HepG2 (cell line): Measurements from ENCODE around the gene MAPK6. TPM values are rescaled to one million over a fixed set of nuclear protein-coding genes. Genes with fewer than 3 reads are reported as not detected.

Experiments
- ARID4A ChIP-seq: sonication (generic); formaldehyde crosslinking; IDR thresholded peaks from 2 replicates; pipeline ENCODE4 v1.5.0; 2020; ENCODE audit warnings: mild to moderate bottlenecking, missing genetic modification reagents, borderline replicate concordance
- ARNT2 ChIP-seq: sonication (generic); formaldehyde crosslinking; IDR thresholded peaks from 2 replicates; pipeline ENCODE4 v1.8.0; 2022; ENCODE audit warnings: mild to moderate bottlenecking, low read depth, missing genetic modification reagents, moderate library complexity
- CC2D1A ChIP-seq: sonication (generic); formaldehyde crosslinking; IDR thresholded peaks from 2 replicates; pipeline ENCODE4 v1.8.1; 2023; ENCODE audit warnings: mild to moderate bottlenecking, missing genetic modification reagents
- CCAR2 ChIP-seq: fragments of 200-400 bp; formaldehyde crosslinking; optimal IDR thresholded peaks from 2 replicates; pipeline ENCODE3; 2018; ENCODE audit warnings: low read depth, mild to moderate bottlenecking, low read length, moderate library complexity
- GABPA ChIP-seq, 2 experiments: IDR thresholded peaks; 2 replicates each; pipeline ENCODE4 v1.6.1; 2011 to 2016; ENCODE audit warnings: low read depth in 2 of 2, low read length in 1 of 2, missing biosample characterization in 1 of 2, missing genetic modification characterization in 1 of 2
- GABPB1 ChIP-seq: IDR thresholded peaks from 2 replicates; pipeline ENCODE4 v1.6.1; 2016; ENCODE audit warnings: mild to moderate bottlenecking, missing genetic modification reagents, moderate library complexity, missing compliant biosample characterization
- HCFC1 ChIP-seq: fragments of 150-350 bp; IDR thresholded peaks from 2 replicates; pipeline ENCODE4 v1.6.1; 2014; ENCODE audit warnings: low read depth, low read length
- HNF1B ChIP-seq: sonication (generic); formaldehyde crosslinking; IDR thresholded peaks from 2 replicates; pipeline ENCODE4 v1.5.1; 2020; ENCODE audit warnings: mild to moderate bottlenecking, moderate library complexity, missing genetic modification reagents
- KDM2A ChIP-seq: sonication (generic); formaldehyde crosslinking; IDR thresholded peaks from 2 replicates; pipeline ENCODE4 v1.4.0; 2020; ENCODE audit warnings: low read depth, missing genetic modification reagents, borderline replicate concordance
- MAF1 ChIP-seq: sonication (generic); formaldehyde crosslinking; IDR thresholded peaks from 2 replicates; pipeline ENCODE4 v1.5.0; 2020; ENCODE audit warnings: missing genetic modification reagents, borderline replicate concordance
- MIER2 ChIP-seq: IDR thresholded peaks from 2 replicates; pipeline ENCODE4 v1.6.1; 2016; ENCODE audit warnings: missing biosample characterization, missing genetic modification reagents
- NR2F6 ChIP-seq, 2 experiments: IDR thresholded peaks; 2 replicates each; pipeline ENCODE4 v1.6.1; 2016; ENCODE audit warnings: antibody characterized with exemption in 1 of 2, mild to moderate bottlenecking in 1 of 2
- SNAPC4 ChIP-seq: sonication (generic); formaldehyde crosslinking; IDR thresholded peaks from 2 replicates; pipeline ENCODE4 v1.4.0; 2020; ENCODE audit warnings: mild to moderate bottlenecking, missing genetic modification reagents
- TOE1 ChIP-seq: sonication (generic); formaldehyde crosslinking; IDR thresholded peaks from 2 replicates; pipeline ENCODE4 v1.4.0; 2020; ENCODE audit warnings: mild to moderate bottlenecking, missing genetic modification reagents
- XBP1 ChIP-seq: sonication (generic); formaldehyde crosslinking; IDR thresholded peaks from 2 replicates; pipeline ENCODE4 v1.5.0; 2020; ENCODE audit warnings: missing genetic modification reagents
- ZFP37 ChIP-seq: sonication (generic); formaldehyde crosslinking; IDR thresholded peaks from 2 replicates; pipeline ENCODE4 v1.4.0; 2020; ENCODE audit warnings: missing genetic modification reagents, borderline replicate concordance
- ZNF496 ChIP-seq: sonication (generic); formaldehyde crosslinking; IDR thresholded peaks from 2 replicates; pipeline ENCODE4 v1.8.1; 2023; ENCODE audit warnings: mild to moderate bottlenecking, moderate library complexity, missing genetic modification reagents; ENCODE audit not compliant: insufficient replicate concordance
- ZNF572 ChIP-seq: sonication (generic); formaldehyde crosslinking; IDR thresholded peaks from 2 replicates; pipeline ENCODE4 v1.5.1; 2020; ENCODE audit warnings: mild to moderate bottlenecking, missing genetic modification reagents
- polyA plus RNA-seq, 8 experiments: library from polyadenylated mRNA; depleted of rRNA in 3 of 8; stranded (reverse) in 7 of 8; unstranded in 1 of 8; fragments of >200 nt; fragmentation: Illumina TruSeq in 4 of 8; extraction: Trizol in 4 of 8; gene quantifications; 2 replicates each; pipeline versions ENCODE4 v1.2.1 to v1.2.3, GENCODE V29; 2011 to 2016; ENCODE audit warnings: low read depth in 4 of 8, missing spikeins in 1 of 8, mixed read lengths in 1 of 8; ENCODE audit not compliant: insufficient read depth in 1 of 8
- total RNA-seq, 5 experiments: library from RNA; depleted of rRNA; stranded (reverse); fragments of >200 nt; fragmentation: Illumina TruSeq; extraction: Trizol; gene quantifications; 2 replicates each; pipeline ENCODE4 v1.2.3, GENCODE V29; 2016; ENCODE audit warnings: low read depth in 1 of 5

The MAPK6 gene
- total and polyA plus RNA-seq, 2 of the 13 experiments (the other 11 are each of a cell fraction or from before 2014, with no cell fraction given), result 89.5 to 99.7 TPM

- TF ChIP-seq HNF1B (CRISPR knock-in tag) (no peak), ARNT2 (CRISPR knock-in tag) (no peak), TOE1 (CRISPR knock-in tag) (no peak), CC2D1A (CRISPR knock-in tag) (no peak), GABPB1 (CRISPR knock-in tag) (peak; percentile 61; the same call in 1 of the 2 replicates), XBP1 (no peak), MAF1 (CRISPR knock-in tag) (no peak), CCAR2 (no peak), ZNF496 (CRISPR knock-in tag) (no peak), NR2F6 (IDR thresholded peaks at IDR 0.05) (peak; percentile 64), NR2F6 (CRISPR knock-in tag; IDR thresholded peaks at IDR 0.05) (peak; percentile 80; the same call in 1 of the 2 replicates), SNAPC4 (CRISPR knock-in tag) (no peak), GABPA (IDR thresholded peaks at IDR 0.05; ENCODE audit: low read depth, low read length) (no peak), GABPA (CRISPR knock-in tag; IDR thresholded peaks at IDR 0.05; ENCODE audit: low read depth) (peak; percentile 78), ZFP37 (CRISPR knock-in tag) (peak; percentile 53; the same call in 1 of the 2 replicates), MIER2 (CRISPR knock-in tag) (no peak), KDM2A (CRISPR knock-in tag) (0 out of 2 replicates have a peak, but pooled peaks have one; percentile 18), ZNF572 (no peak), HCFC1 (no peak), ARID4A (CRISPR knock-in tag) (peak; percentile 68; the same call in 1 of the 2 replicates)
Observed at GRCh38 chr15:52008698-52009434, 10.2 kb upstream of the MAPK6 start (continued).
